Activated naive CD8-positive, alpha-beta T cell (primary cell): ENCODE measurements around the gene IL25.
"Not testable (repeated sequence)": the region's sequence is repeated elsewhere in the genome, so short reads cannot be mapped to it uniquely, and the experiment has no call there.

Source experiments
- H3K27ac Mint-ChIP-seq: one replicate; pipeline ENCODE4 v1.8.0; 2021; ENCODE audit warnings: mixed read lengths
- H3K27me3 Mint-ChIP-seq: one replicate; pipeline ENCODE4 v1.8.0; 2021; ENCODE audit warnings: mixed read lengths
- H3K36me3 Mint-ChIP-seq: one replicate; pipeline ENCODE4 v1.8.0; 2021; ENCODE audit warnings: mixed read lengths
- H3K4me1 Mint-ChIP-seq: one replicate; pipeline ENCODE4 v1.8.0; 2021; ENCODE audit warnings: low read depth, mixed read lengths
- H3K4me3 Mint-ChIP-seq: one replicate; pipeline ENCODE4 v1.8.0; 2021; ENCODE audit warnings: mild to moderate bottlenecking, mixed read lengths
- H3K9me3 Mint-ChIP-seq: one replicate; pipeline ENCODE4 v1.8.0; 2021; ENCODE audit warnings: low read depth, mixed read lengths

Gene IL25

GRCh38 chr14:23415821-23416778 is 43.5 kb downstream of the IL25 start:
- Mint-ChIP-seq H3K27me3 (peaks cover 1% of the 10 kb centered on the region), H3K4me1 (no peaks in the 10 kb centered on the region), H3K27ac (no peak overlapping the region), H3K4me3 (no peak overlapping the region), H3K36me3 (no peaks in the 10 kb centered on the region), H3K9me3 (no peaks in the 10 kb centered on the region)

GRCh38 chr14:23416801-23417200 is 44.2 kb downstream of the IL25 start:
- no peak overlapping the region for H3K27ac Mint-ChIP-seq
- H3K4me3 Mint-ChIP-seq, result no peak overlapping the region
- H3K9me3 Mint-ChIP-seq, result no peaks in the 10 kb centered on the region
- no peaks in the 10 kb centered on the region for H3K4me1 Mint-ChIP-seq
- no peaks in the 10 kb centered on the region for H3K36me3 Mint-ChIP-seq
- H3K27me3 Mint-ChIP-seq, result peaks cover 1% of the 10 kb centered on the region

GRCh38 chr14:23417269-23417668 is 44.7 kb downstream of the IL25 start:
- not testable (repeated sequence) for H3K27ac Mint-ChIP-seq, H3K4me3 Mint-ChIP-seq, H3K9me3 Mint-ChIP-seq, H3K4me1 Mint-ChIP-seq, H3K27me3 Mint-ChIP-seq, H3K36me3 Mint-ChIP-seq

GRCh38 chr14:23418021-23418420 is 45.4 kb downstream of the IL25 start:
- no peaks in the 10 kb centered on the region for H3K36me3 Mint-ChIP-seq
- H3K4me1 Mint-ChIP-seq, result no peaks in the 10 kb centered on the region
- H3K4me3 Mint-ChIP-seq, result no peak overlapping the region
- peaks cover 1% of the 10 kb centered on the region for H3K27me3 Mint-ChIP-seq
- H3K9me3 Mint-ChIP-seq, result no peaks in the 10 kb centered on the region
- no peak overlapping the region for H3K27ac Mint-ChIP-seq

GRCh38 chr14:23419646-23420045 is 47.0 kb downstream of the IL25 start:
- H3K27ac Mint-ChIP-seq, H3K9me3 Mint-ChIP-seq, H3K36me3 Mint-ChIP-seq, H3K27me3 Mint-ChIP-seq, H3K4me3 Mint-ChIP-seq, H3K4me1 Mint-ChIP-seq: not testable (repeated sequence)

- Mint-ChIP-seq H3K27ac (no peak overlapping the region), H3K9me3 (no peaks in the 10 kb centered on the region), H3K36me3 (no peaks in the 10 kb centered on the region), H3K4me1 (no peaks in the 10 kb centered on the region), H3K27me3 (peaks cover 1% of the 10 kb centered on the region), H3K4me3 (no peak overlapping the region)
Measured at GRCh38 chr14:23421594-23421993, 49.0 kb downstream of the IL25 start.

GRCh38 chr14:23423657-23424056 is 51.0 kb downstream of the IL25 start:
- Mint-ChIP-seq H3K4me1 (no peaks in the 10 kb centered on the region), H3K27ac (no peak overlapping the region), H3K4me3 (no peak overlapping the region), H3K36me3 (no peaks in the 10 kb centered on the region), H3K9me3 (no peaks in the 10 kb centered on the region), H3K27me3 (no peaks in the 10 kb centered on the region)

GRCh38 chr14:23425169-23425568 is 52.6 kb downstream of the IL25 start:
- Mint-ChIP-seq H3K36me3 (no peaks in the 10 kb centered on the region), H3K4me3 (no peak overlapping the region), H3K27me3 (no peaks in the 10 kb centered on the region), H3K27ac (no peak overlapping the region), H3K9me3 (no peaks in the 10 kb centered on the region), H3K4me1 (no peaks in the 10 kb centered on the region)

- H3K36me3 Mint-ChIP-seq, H3K4me1 Mint-ChIP-seq, H3K27me3 Mint-ChIP-seq, H3K27ac Mint-ChIP-seq, H3K9me3 Mint-ChIP-seq, H3K4me3 Mint-ChIP-seq: not testable (repeated sequence)
Measured at GRCh38 chr14:23425798-23426197, 53.2 kb downstream of the IL25 start.
